ENCODE results near the gene PTPRB.

DNA sequence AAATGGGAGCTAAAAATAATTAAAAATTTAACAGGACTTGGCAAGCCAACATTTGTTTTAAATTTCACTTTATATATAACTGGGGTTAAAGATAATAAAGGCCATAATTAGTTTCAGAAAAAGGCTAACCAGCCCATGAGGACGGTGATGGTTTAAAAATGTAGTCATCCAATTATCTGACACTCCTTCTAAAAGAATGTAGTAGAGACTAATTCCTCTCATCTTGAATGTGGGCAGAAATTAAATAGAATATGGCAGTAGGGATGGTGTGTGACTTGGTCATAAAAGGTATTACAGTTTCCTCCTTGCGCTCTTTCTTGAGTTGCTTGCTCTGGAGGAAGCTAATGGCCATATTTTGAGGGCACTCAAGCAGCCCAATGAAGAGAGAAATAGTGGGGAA lies 49.1 kb upstream of the PTPRB start:
- TF ChIP-seq CTCF (IDR thresholded peaks at IDR 0.05) (no peak), POLR2A (IDR thresholded peaks at IDR 0.05) (no peak)
